IMR-90 (cell line): Measurements from ENCODE around the gene GALNT17. TPM values are rescaled to one million over a fixed set of nuclear protein-coding genes. Genes with fewer than 3 reads are reported as not detected.

ENCODE experiments used
- ATAC-seq: fragments of 200-7000 bp; cut with Tn5 transposase; 2 replicates; pipeline ENCODE4 v1.9.1; 2020; ENCODE audit warnings: low read depth, mild to moderate bottlenecking, moderate library complexity
- BruUV-seq: library from RNA; stranded (reverse); fragments of 400-500 nt; replicated peaks from 2 replicates; lab custom pipeline; 2021; lab: Mats Ljungman, UMichigan
- CTCF ChIA-PET: fragments of 300-600 bp; formaldehyde crosslinking; extraction: SDS; loops from one replicate; lab custom pipeline; 2021; ENCODE audit warnings: antibody characterized with exemption; lab: Yijun Ruan, JAX
- POLR2A ChIA-PET: fragments of 300-600 bp; sonication (Branson Sonifier 250); formaldehyde crosslinking; loops from one replicate; lab custom pipeline; 2022; ENCODE audit warnings: antibody characterized with exemption; ENCODE audit not compliant: unreplicated experiment; lab: Charles Lee
- DNase-seq: peaks from one replicate; pipeline ENCODE4 v3.0.0; 2013
- H2AFZ ChIP-seq: replicated peaks from 2 replicates; pipeline ENCODE3; 2013; ENCODE audit warnings: low read length, mild to moderate bottlenecking; ENCODE audit not compliant: poor library complexity
- H2AK5ac ChIP-seq: 2 replicates; pipeline ENCODE4 v1.6.1; 2013; ENCODE audit warnings: low read depth, low read length, inconsistent platforms
- H2AK9ac ChIP-seq: replicated peaks from 2 replicates; pipeline ENCODE3; 2013; ENCODE audit warnings: mild to moderate bottlenecking, low read depth, low read length, moderate library complexity; ENCODE audit not compliant: poor library complexity
- H2BK120ac ChIP-seq: 2 replicates; pipeline ENCODE4 v1.6.1; 2013; ENCODE audit warnings: low read depth, low read length, inconsistent platforms
- H2BK15ac ChIP-seq: 3 replicates; pipeline ENCODE4 v1.6.1; 2013; ENCODE audit warnings: low read depth, low read length, inconsistent platforms
- H2BK20ac ChIP-seq: 2 replicates; pipeline ENCODE4 v1.6.1; 2013; ENCODE audit warnings: low read depth, mild to moderate bottlenecking, inconsistent platforms, low read length, moderate library complexity
- H2BK5ac ChIP-seq: 2 replicates; pipeline ENCODE4 v1.6.1; 2013; ENCODE audit warnings: mild to moderate bottlenecking, low read depth, low read length, inconsistent platforms; ENCODE audit not compliant: poor library complexity, severe bottlenecking
- H3K14ac ChIP-seq: replicated peaks from 2 replicates; pipeline ENCODE4 v1.6.1; 2013; ENCODE audit warnings: low read depth, low read length, inconsistent platforms
- H3K18ac ChIP-seq: 2 replicates; pipeline ENCODE4 v1.6.1; 2013; ENCODE audit warnings: low read depth, low read length, control low read depth
- H3K23ac ChIP-seq: 2 replicates; pipeline ENCODE4 v1.6.1; 2013; ENCODE audit warnings: low read depth, low read length, inconsistent platforms
- H3K27ac ChIP-seq: 2 replicates; pipeline ENCODE4 v1.5.1; 2013; ENCODE audit warnings: mild to moderate bottlenecking, control low read depth, low read length; ENCODE audit not compliant: insufficient read depth
- H3K27me3 ChIP-seq: 2 replicates; pipeline ENCODE4 v1.6.1; 2013; ENCODE audit warnings: low read length; ENCODE audit not compliant: control insufficient read depth, insufficient read depth
- H3K36me3 ChIP-seq: 2 replicates; pipeline ENCODE4 v1.6.1; 2013; ENCODE audit warnings: low read length, mixed read lengths; ENCODE audit not compliant: control insufficient read depth, insufficient read depth
- H3K4ac ChIP-seq: 2 replicates; pipeline ENCODE4 v1.6.1; 2013; ENCODE audit warnings: low read depth, low read length, inconsistent platforms
- H3K4me1 ChIP-seq: 2 replicates; pipeline ENCODE4 v1.6.1; 2013; ENCODE audit warnings: low read length, mixed read lengths; ENCODE audit not compliant: control insufficient read depth, insufficient read depth
- H3K4me2 ChIP-seq: 2 replicates; pipeline ENCODE4 v1.6.1; 2013; ENCODE audit warnings: low read depth, mild to moderate bottlenecking, control low read depth, low read length, moderate library complexity
- H3K4me3 ChIP-seq: 2 replicates; pipeline ENCODE4 v1.5.1; 2013; ENCODE audit warnings: low read depth, mild to moderate bottlenecking, control low read depth, low read length, moderate library complexity; ENCODE audit not compliant: insufficient read depth
- H3K56ac ChIP-seq: 2 replicates; pipeline ENCODE4 v1.6.1; 2013; ENCODE audit warnings: low read length, inconsistent platforms; ENCODE audit not compliant: insufficient read depth; ENCODE audit errors: extremely low read depth
- H3K79me1 ChIP-seq, 2 experiments: 2 replicates each; pipeline ENCODE4 v1.6.1; 2013; ENCODE audit warnings: low read length in 2 of 2, inconsistent platforms in 1 of 2, low read depth in 1 of 2
- H3K9ac ChIP-seq: 2 replicates; pipeline ENCODE4 v1.6.1; 2013; ENCODE audit warnings: low read depth, low read length, control low read depth
- H3K9me1 ChIP-seq: 2 replicates; pipeline ENCODE4 v1.6.1; 2013; ENCODE audit warnings: low read length, inconsistent platforms; ENCODE audit not compliant: insufficient read depth
- H3K9me3 ChIP-seq: 2 replicates; pipeline ENCODE4 v1.6.1; 2013; ENCODE audit warnings: low read length; ENCODE audit not compliant: control insufficient read depth, insufficient read depth
- H4K20me1 ChIP-seq: 2 replicates; pipeline ENCODE4 v1.6.1; 2013; ENCODE audit warnings: low read length, inconsistent platforms; ENCODE audit not compliant: insufficient read depth
- H4K5ac ChIP-seq: 2 replicates; pipeline ENCODE4 v1.6.1; 2013; ENCODE audit warnings: mild to moderate bottlenecking, low read depth, low read length, control low read depth
- H4K8ac ChIP-seq, 2 experiments: 2 replicates each; pipeline ENCODE4 v1.6.1; 2013; ENCODE audit warnings: low read depth in 2 of 2, low read length in 2 of 2, control low read depth in 1 of 2, inconsistent platforms in 1 of 2
- H4K91ac ChIP-seq: 2 replicates; pipeline ENCODE4 v1.6.1; 2013; ENCODE audit warnings: low read depth, low read length, inconsistent platforms; ENCODE audit not compliant: insufficient read depth
- BHLHE40 ChIP-seq: fragments of 150-350 bp; IDR thresholded peaks from 2 replicates; pipeline ENCODE4 v1.6.1; 2016; ENCODE audit warnings: mild to moderate bottlenecking, low read depth, low read length
- FOS ChIP-seq: fragments of 150-350 bp; IDR thresholded peaks from 2 replicates; pipeline ENCODE4 v1.6.1; 2016; ENCODE audit warnings: low read depth, low read length
- MXI1 ChIP-seq: IDR thresholded peaks from 2 replicates; pipeline ENCODE4 v1.6.1; 2012; ENCODE audit warnings: low read depth, mild to moderate bottlenecking, low read length, moderate library complexity, borderline replicate concordance
- RAD21 ChIP-seq: IDR thresholded peaks from 2 replicates; pipeline ENCODE4 v1.6.1; 2012; ENCODE audit warnings: low read length, improper control_type of control experiment
- RFX5 ChIP-seq: IDR thresholded peaks from 2 replicates; pipeline ENCODE4 v1.8.0; 2012; ENCODE audit warnings: low read depth, mild to moderate bottlenecking, low read length, moderate library complexity
- WGBS, 2 experiments: methylation state at CpG; one replicate each; pipeline versions ENCODE4 v1.1.5 to v1.1.7; 2013; ENCODE audit warnings: missing lambda C conversion rate in 2 of 2; ENCODE audit not compliant: insufficient read length in 1 of 2; ENCODE audit errors: extremely low coverage in 2 of 2; 5-methylcytosine and 5-hydroxymethylcytosine counted together
- dilution Hi-C: fragments of 300-500 bp; cut with HindIII; formaldehyde crosslinking; loops from one replicate; pipeline ENCODE4 v1.14.3; 2018; ENCODE audit warnings: low sequenced_read_pairs; ENCODE audit not compliant: unreplicated experiment
- in situ Hi-C: fragments of 300-500 bp; cut with MboI; formaldehyde crosslinking; loops from 3 replicates; pipeline ENCODE4 v1.14.3; 2019; ENCODE audit warnings: low sequenced_read_pairs, inconsistent platforms, mixed read lengths
- intact Hi-C: fragments of 100-400 bp; cut with micrococcal nuclease; formaldehyde crosslinking; loops from 2 replicates; pipeline ENCODE4 v1.10.0; 2022
- polyA plus RNA-seq, 3 experiments: library from polyadenylated mRNA; depleted of rRNA; stranded (reverse); fragments of >200 nt; gene quantifications; 2 replicates each; pipeline ENCODE4 v1.2.3, GENCODE V29; 2012; ENCODE audit warnings: low replicate concordance in 1 of 3
- total RNA-seq: library from RNA; depleted of rRNA; stranded (reverse); fragments of >200 nt; gene quantifications from 2 replicates; pipeline ENCODE4 v1.2.3, GENCODE V29; 2012

Gene GALNT17
- total and polyA plus RNA-seq, 2 of the 4 experiments (the other 2 are of a cell fraction) = not detected

GRCh38 chr7:71429083-71429482 lies 297.1 kb downstream of the GALNT17 start:
- Histone ChIP-seq H3K18ac (no peak overlapping the region), H3K4me2 (no peak overlapping the region), H3K79me1 (no peaks in the 10 kb centered on the region), H3K23ac (no peak overlapping the region), H2BK20ac (no peak overlapping the region), H3K27me3 (no peaks in the 10 kb centered on the region), H4K20me1 (no peaks in the 10 kb centered on the region), H2AFZ (no peak overlapping the region), H2AK5ac (no peak overlapping the region), H3K27ac (no peak overlapping the region), H3K36me3 (no peaks in the 10 kb centered on the region), H4K8ac (no peak overlapping the region), H3K14ac (no peak overlapping the region), H3K9ac (no peak overlapping the region), H4K91ac (no peak overlapping the region), H3K4me1 (no peaks in the 10 kb centered on the region), H3K4me3 (no peak overlapping the region), H2BK15ac (no peak overlapping the region), H2BK120ac (no peak overlapping the region), H3K56ac (no peak overlapping the region), H4K5ac (no peak overlapping the region), H2AK9ac (no peak overlapping the region), H3K9me3 (peaks cover 15% of the 10 kb centered on the region), H3K9me1 (no peaks in the 10 kb centered on the region), H2BK5ac (no peak overlapping the region), H3K4ac (no peak overlapping the region)
- in situ Hi-C loops (no loop called here), dilution Hi-C loops (no loop called here), intact Hi-C loops (no loop called here)
- no peak for DNase-seq
- TF ChIP-seq RFX5 = no peak
- no peak for TF ChIP-seq RAD21
- no peak for TF ChIP-seq MXI1
- TF ChIP-seq FOS = no peak
- no peak for TF ChIP-seq BHLHE40
- POLR2A ChIA-PET = no interaction called here
- no peak for ATAC-seq
- CTCF ChIA-PET = no interaction called here
- BruUV-seq = no TSS peak
- 0% methylated on average over 1 of the region's 2 CpGs; no CpG with 5 or more reads in 1 of the 2 experiments for WGBS, 2 experiments
